OCI-M2 (cell line): ENCODE measurements around the gene FBLN1.
"Not testable (repeated sequence)": the region's sequence is repeated elsewhere in the genome, so short reads cannot be mapped to it uniquely, and the experiment has no call there.

Source experiments
- DNase-seq: peaks from one replicate; lab custom pipeline; 2025; ENCODE audit not compliant: unreplicated experiment; lab: John Stamatoyannopoulos, UW

FBLN1 gene

GRCh38 chr22:45502215-45503049 lies at the start of gene FBLN1:
FBLN1 (plus strand) TSS chr22:45502883; CDS start chr22:45502986, 103 bp downstream.
- no peak for DNase-seq

DNA sequence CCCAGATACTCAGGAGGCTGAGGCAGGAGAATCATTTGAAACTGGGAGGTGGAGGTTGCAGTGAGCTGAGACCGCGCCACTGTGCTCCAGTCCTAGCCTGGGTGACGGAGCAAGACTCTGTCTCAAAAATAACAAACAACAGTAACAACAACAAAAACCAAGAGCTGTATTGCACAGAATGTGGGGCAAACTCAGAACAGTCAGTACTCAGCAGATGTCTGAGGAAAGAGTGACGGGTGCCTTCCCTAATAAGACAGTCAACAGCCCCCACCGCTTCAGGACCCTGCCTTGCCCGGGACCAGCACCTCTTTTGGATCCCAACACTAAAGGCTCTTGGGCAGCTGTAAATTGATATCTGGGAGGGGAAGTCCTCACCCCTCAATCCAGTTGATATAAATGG lies 48.9 kb upstream of the FBLN1 start:
- DNase-seq = no peak

GRCh38 chr22:45454275-45454674 lies 48.4 kb upstream of the FBLN1 start:
- DNase-seq = no peak

GRCh38 chr22:45455212-45455611 lies 47.5 kb upstream of the FBLN1 start:
- DNase-seq = no peak

- no peak for DNase-seq
Observed at GRCh38 chr22:45455621-45456020, 47.1 kb upstream of the FBLN1 start.

DNA sequence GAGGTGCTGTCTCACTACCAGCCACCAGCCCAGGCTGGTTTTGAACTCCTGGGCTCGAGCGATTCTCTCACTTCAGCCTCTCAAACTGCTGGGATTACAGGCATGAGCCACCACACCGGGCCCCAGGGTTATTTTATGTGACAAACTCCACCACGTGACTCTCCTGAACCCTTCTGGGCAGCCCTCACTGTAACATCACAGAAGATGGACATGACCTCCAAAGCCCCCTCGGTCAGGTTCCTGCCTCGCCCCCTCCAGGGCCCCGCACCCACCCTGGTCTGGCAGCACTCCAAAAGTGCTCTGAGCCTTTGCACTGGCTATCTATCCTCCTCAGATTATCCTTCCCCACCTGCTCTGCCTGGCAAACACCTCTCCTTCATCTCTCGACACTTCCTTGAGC lies 45.9 kb upstream of the FBLN1 start:
- no peak for DNase-seq

DNA sequence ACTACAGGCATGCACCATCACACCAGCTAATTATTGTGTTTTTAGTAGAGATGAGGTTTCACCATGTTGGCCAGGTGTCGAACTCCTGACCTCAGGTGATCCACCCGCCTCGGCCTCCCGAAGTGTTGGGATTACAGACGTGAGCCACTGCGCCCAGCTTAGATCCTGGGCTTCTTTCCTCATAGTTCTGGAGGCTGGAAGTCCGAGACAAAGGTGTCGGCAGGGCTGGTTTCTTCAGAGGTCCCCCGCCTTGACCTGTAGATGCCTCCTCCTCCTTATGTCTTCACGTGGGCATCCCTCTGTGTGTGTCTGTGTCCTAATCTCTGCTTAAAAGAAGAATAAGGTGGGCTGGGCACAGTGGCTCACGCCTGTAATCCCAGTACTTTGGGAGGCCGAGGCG lies 44.2 kb upstream of the FBLN1 start:
- DNase-seq = no peak

GRCh38 chr22:45459235-45459634 lies 43.4 kb upstream of the FBLN1 start:
- DNase-seq = no peak

DNA sequence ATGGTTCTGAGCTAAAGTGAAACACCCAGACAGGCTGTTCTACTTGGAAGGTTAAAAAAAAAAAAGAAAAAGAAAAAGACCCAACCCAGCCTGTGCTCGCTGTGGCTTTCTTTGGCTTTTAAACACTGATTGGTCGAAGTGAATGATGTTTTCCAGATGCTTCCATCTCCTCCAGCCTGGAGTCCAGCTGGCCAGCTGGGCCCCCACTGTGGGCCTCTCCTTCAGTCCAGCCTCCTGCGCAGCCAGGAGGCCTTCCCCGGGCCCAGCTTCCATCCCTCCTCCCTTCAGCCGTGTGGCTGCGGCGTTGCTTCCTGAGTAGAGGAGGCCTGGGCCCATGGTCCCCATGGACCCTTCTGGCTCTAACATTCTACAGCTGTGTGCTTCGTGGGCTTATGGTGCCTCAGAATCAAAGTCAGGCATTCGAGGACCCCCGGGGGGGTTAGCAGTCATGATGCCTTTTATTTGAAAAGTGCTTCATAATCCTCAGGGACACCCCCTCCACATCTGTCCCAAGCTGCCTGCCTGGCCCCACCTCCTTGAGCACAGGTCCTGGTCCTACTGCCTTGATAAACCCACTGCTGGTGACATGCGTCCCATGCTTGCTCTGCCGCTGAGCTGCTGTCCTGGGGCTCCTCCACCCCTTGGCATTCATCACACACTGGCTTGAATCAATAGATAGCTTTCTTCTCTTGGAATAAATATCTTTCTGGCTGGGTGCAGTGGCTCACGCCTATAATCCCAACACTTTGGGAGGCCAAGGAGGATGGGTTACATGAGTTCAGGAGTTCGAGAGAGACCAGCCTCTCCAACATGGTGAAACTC lies 42.2 kb upstream of the FBLN1 start:
- DNase-seq = no peak

GRCh38 chr22:45462034-45462655 lies 40.5 kb upstream of the FBLN1 start:
- no peak for DNase-seq

DNA sequence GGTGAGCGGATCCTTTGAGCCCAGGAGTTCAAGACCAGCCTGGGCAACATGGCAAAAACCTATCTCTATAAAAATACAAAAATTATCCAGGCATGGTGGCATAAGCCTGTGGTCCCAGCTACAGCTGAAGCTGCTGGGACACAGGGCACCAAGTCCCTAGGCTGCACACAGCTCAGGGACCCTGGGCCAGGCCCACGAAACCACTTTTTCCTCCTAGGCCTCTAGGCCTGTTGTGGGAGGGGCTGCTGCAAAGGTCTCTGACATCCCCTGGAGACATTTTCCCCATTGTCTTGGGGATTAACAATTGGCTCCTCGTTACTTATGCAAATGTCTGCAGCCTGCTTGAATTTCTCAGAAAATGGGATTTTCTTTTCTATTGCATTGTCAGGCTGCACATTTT lies 39.0 kb upstream of the FBLN1 start:
- not testable (repeated sequence) for DNase-seq

DNA sequence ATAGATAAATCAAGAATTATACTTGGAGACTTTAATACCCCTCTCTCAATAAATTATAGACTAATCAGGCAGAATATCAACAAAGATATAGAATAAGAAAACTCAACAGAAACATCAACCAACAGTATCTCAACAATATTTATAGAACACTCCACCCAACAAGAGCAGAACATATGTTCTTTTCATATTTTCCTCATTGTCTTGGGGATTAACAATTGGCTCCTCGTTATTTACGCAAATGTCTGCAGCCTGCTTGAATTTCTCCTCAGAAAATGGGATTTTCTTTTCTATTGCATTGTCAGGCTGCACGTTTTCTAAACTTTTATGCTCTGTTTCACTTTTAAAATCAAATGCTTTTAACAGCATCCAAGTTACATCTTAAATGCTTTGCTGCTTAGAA lies 37.0 kb upstream of the FBLN1 start:
- no peak for DNase-seq

- no peak for DNase-seq
Observed at GRCh38 chr22:45468872-45469271, 33.8 kb upstream of the FBLN1 start.

DNA sequence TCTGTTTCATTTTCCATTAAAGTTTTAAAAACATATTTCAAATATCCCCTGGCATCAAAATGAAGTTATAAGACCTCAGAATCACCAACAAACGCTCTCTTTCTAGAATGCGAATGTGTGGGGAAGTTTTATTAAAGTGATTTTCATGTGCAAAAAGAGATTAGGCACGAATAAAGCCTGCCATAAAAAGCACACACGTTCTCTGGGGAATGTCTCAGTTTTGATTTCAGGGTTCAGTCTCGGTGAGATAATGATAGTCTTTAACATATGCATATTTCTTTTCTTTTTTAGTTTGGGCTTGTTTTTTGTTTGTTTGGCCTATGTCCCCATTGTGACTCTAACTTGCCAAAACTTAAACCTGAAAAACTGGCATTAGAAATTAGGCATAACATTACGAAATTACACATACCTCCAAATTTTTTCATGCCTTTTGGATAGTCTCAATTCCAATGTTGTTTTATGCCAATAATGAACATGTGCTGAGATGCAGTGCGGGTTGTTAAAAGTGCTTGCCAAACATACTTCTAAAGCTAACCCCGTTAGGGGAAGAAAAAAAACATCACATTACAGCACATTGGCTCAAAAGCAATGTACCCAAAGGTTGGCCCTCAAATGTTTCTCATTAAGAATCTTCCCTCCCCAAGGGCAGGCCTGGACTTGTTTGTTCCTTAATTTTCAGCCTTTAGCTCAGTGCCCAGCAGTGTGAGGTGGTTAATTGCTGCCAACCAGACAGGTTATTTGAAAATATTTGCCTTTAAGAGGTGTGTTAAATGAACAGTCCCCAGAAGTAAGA lies 33.2 kb upstream of the FBLN1 start:
- DNase-seq = no peak

GRCh38 chr22:45470871-45471270 lies 31.8 kb upstream of the FBLN1 start:
- DNase-seq = no peak

DNA sequence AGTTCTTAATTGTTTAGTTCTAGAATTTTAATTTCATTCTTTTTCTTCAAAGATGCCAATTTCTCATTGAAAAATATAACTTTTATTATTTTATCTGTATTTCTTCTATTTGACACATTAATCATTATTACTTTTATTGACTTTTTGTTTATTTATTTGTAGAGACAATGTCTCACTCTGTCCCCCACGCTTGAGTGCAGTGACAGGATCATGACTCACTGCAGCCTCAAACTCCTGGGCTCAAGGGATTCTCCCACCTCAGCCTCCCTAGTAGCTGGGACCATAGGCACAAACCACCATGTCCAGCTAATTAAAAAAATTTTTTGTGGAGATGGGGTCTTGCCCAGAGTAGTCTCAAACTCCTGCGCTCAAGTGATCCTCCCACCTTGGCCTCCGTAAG lies 30.3 kb upstream of the FBLN1 start:
- DNase-seq = no peak

GRCh38 chr22:45473626-45474237 lies 29.0 kb upstream of the FBLN1 start:
- no peak for DNase-seq

DNA sequence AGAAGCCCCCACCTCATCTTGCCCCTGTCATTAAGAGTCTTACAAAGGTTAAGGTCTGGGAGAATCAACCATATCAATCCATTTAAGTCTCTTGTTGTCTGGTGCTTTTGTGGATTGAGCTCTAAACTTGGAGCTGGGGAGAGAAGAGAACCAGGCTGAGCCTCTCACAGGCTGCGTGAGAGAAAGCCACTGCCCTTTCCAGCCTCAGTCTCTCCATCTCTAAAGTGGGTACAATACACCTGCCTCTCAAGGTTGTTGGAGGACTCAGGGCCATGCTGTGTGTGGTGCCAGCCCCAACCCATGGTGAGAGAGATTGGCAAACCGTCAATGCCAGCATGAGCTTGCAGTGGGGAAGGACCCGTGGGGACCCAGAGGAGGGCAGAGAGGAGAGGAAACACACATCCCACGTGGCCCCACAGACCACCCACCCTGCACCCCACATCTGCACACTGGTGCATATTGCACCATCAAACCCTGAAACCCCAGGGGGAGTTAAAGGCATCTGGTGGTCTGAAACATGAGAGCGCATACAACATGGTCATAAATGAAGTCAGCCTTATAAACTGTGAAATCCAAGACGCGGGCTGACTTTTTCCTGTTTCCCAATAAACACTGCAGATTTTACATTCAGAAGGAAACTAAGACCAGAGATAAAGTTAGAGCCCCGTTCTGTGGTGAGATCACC lies 27.5 kb upstream of the FBLN1 start:
- DNase-seq = no peak

GRCh38 chr22:45475851-45476514 lies 26.7 kb upstream of the FBLN1 start:
- no peak for DNase-seq
